ENCODE results near the gene REPS2.
"Not testable (repeated sequence)": the region's sequence is repeated elsewhere in the genome, so short reads cannot be mapped to it uniquely, and the experiment has no call there.

REPS2 gene

GRCh38 chrX:16930392-16930791 is 16.1 kb upstream of the REPS2 start:
- Histone ChIP-seq H3K4me1 (ENCODE audit: insufficient read depth, low read length) (peaks cover 14% of the 10 kb centered on the region), H3K27ac (ENCODE audit: low read depth, low read length) (no peak overlapping the region), H3K36me3 (ENCODE audit: insufficient read depth, low read length) (no peaks in the 10 kb centered on the region), H3K9ac (ENCODE audit: low read depth, low read length) (no peak overlapping the region), H3K4me3 (ENCODE audit: low read length) (no peak overlapping the region), H3K9me3 (ENCODE audit: insufficient read depth, low read depth, low read length) (no peaks in the 10 kb centered on the region), H3K27me3 (ENCODE audit: insufficient read depth, low read length) (no peaks in the 10 kb centered on the region)
- 38% methylated on average over 6 of the region's 6 CpGs for WGBS

DNA sequence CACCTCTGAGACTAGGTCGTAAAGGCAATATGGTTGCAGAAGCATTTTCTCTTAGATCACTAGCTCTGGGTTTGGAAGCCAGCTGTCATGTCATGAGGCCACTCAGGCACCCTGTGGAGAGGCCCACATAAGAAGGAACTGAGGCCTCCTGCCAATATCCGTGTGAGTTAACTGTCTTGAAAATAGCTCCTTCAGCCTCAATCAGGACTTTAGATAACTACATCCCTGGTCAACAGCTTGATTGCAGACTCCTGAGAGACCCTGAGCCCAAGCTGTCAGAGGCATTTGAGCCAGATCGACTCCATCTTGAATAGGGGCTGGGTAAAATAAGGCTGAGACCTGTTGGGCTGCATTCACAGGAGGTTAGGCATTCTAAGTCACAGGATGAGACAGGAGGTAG is 15.1 kb upstream of the REPS2 start:
- Histone ChIP-seq H3K9me3 (ENCODE audit: insufficient read depth, low read depth, low read length) (no peaks in the 10 kb centered on the region), H3K4me1 (ENCODE audit: insufficient read depth, low read length) (peaks cover 14% of the 10 kb centered on the region), H3K36me3 (ENCODE audit: insufficient read depth, low read length) (no peaks in the 10 kb centered on the region), H3K9ac (ENCODE audit: low read depth, low read length) (no peak overlapping the region), H3K4me3 (ENCODE audit: low read length) (no peak overlapping the region), H3K27ac (ENCODE audit: low read depth, low read length) (no peak overlapping the region), H3K27me3 (ENCODE audit: insufficient read depth, low read length) (no peaks in the 10 kb centered on the region)
- WGBS, result 25% methylated on average over 3 of the region's 3 CpGs

- Histone ChIP-seq H3K9ac (ENCODE audit: low read depth, low read length) (no peak overlapping the region), H3K27ac (ENCODE audit: low read depth, low read length) (no peak overlapping the region), H3K9me3 (ENCODE audit: insufficient read depth, low read depth, low read length) (no peaks in the 10 kb centered on the region), H3K36me3 (ENCODE audit: insufficient read depth, low read length) (no peaks in the 10 kb centered on the region), H3K4me3 (ENCODE audit: low read length) (no peak overlapping the region), H3K27me3 (ENCODE audit: insufficient read depth, low read length) (no peaks in the 10 kb centered on the region), H3K4me1 (ENCODE audit: insufficient read depth, low read length) (peaks cover 14% of the 10 kb centered on the region)
- WGBS, result 98% methylated on average over 2 of the region's 3 CpGs
These were observed 14.4 kb upstream of the REPS2 start for GRCh38 chrX:16931855-16932575.

DNA sequence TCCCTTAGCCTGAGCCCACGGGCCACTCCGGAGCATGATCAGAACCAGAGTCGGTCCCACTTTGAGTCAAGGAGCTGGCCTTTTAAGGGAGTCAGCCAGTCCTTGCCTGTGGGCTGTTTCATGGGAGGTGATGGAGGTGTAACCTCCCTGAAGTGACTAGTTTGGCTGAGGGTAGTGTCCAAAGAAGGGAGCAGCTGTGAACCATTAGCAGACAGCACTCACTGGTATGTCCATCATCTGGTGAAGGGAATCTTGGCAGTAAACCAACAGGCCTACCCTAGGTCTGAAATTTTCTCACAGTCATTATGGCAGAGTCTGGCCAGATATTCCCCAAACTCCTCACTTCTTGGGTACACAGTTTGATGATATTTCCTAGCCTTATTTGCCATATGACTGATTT is 12.3 kb upstream of the REPS2 start:
- no peaks in the 10 kb centered on the region for H3K9me3 ChIP-seq (ENCODE audit: insufficient read depth, low read depth, low read length)
- H3K4me1 ChIP-seq (ENCODE audit: insufficient read depth, low read length), result peaks cover 14% of the 10 kb centered on the region
- no peak overlapping the region for H3K9ac ChIP-seq (ENCODE audit: low read depth, low read length)
- WGBS, result 94% methylated on average over 3 of the region's 3 CpGs
- H3K36me3 ChIP-seq (ENCODE audit: insufficient read depth, low read length), result no peaks in the 10 kb centered on the region
- no peak overlapping the region for H3K27ac ChIP-seq (ENCODE audit: low read depth, low read length)
- no peak overlapping the region for H3K4me3 ChIP-seq (ENCODE audit: low read length)
- no peaks in the 10 kb centered on the region for H3K27me3 ChIP-seq (ENCODE audit: insufficient read depth, low read length)

GRCh38 chrX:16946971-16947562 is 609 bp downstream of the REPS2 start:
- Histone ChIP-seq H3K4me3 (ENCODE audit: low read length) (peak overlapping the region; percentile 62), H3K36me3 (ENCODE audit: insufficient read depth, low read length) (no peaks in the 10 kb centered on the region), H3K27ac (ENCODE audit: low read depth, low read length) (no peak overlapping the region), H3K9ac (ENCODE audit: low read depth, low read length) (no peak overlapping the region), H3K4me1 (ENCODE audit: insufficient read depth, low read length) (no peaks in the 10 kb centered on the region), H3K9me3 (ENCODE audit: insufficient read depth, low read depth, low read length) (no peaks in the 10 kb centered on the region), H3K27me3 (ENCODE audit: insufficient read depth, low read length) (peaks cover 28% of the 10 kb centered on the region)
- WGBS, result under 1% methylated on average over 41 of the region's 43 CpGs

DNA sequence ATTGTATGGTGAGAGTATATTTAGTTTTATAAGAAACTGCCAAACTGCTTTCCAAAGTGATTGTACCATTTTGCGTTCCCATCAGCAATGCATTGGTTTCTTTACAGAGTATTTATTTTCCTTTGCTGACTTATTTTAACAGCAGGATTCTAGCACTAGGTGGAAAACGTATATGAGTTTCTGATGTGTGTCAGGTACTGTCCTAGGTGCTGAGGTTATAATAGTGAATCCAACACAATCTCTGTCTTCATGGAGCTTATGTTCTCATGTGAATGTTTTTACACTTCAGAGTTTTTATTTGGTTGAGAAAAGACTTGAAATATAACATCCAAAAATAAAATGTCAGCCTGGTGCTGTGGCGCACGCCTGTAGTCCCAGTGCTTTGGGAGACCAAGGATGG is 4.0 kb downstream of the REPS2 start:
- 89% methylated on average over 4 of the region's 4 CpGs for WGBS

GRCh38 chrX:16953606-16954211 is 7.3 kb downstream of the REPS2 start:
- H3K9ac ChIP-seq (ENCODE audit: low read depth, low read length), result no peak overlapping the region
- no peaks in the 10 kb centered on the region for H3K9me3 ChIP-seq (ENCODE audit: insufficient read depth, low read depth, low read length)
- H3K27ac ChIP-seq (ENCODE audit: low read depth, low read length), result no peak overlapping the region
- 87% methylated on average over 3 of the region's 7 CpGs for WGBS
- peaks cover 4% of the 10 kb centered on the region for H3K27me3 ChIP-seq (ENCODE audit: insufficient read depth, low read length)
- H3K4me3 ChIP-seq (ENCODE audit: low read length), result no peak overlapping the region
- H3K4me1 ChIP-seq (ENCODE audit: insufficient read depth, low read length), result peaks cover 7% of the 10 kb centered on the region; the same call in 1 of the 2 replicates
- no peaks in the 10 kb centered on the region for H3K36me3 ChIP-seq (ENCODE audit: insufficient read depth, low read length)

More for the DNA sequence above, 4.0 kb downstream of the REPS2 start:
- no peaks in the 10 kb centered on the region for H3K4me1 ChIP-seq (ENCODE audit: insufficient read depth, low read length)
- no peaks in the 10 kb centered on the region for H3K36me3 ChIP-seq (ENCODE audit: insufficient read depth, low read length)
- no peak overlapping the region for H3K27ac ChIP-seq (ENCODE audit: low read depth, low read length)
- peaks cover 28% of the 10 kb centered on the region for H3K27me3 ChIP-seq (ENCODE audit: insufficient read depth, low read length)
- H3K4me3 ChIP-seq (ENCODE audit: low read length), result no peak overlapping the region
- H3K9ac ChIP-seq (ENCODE audit: low read depth, low read length), result no peak overlapping the region
- H3K9me3 ChIP-seq (ENCODE audit: insufficient read depth, low read depth, low read length), result no peaks in the 10 kb centered on the region

DNA sequence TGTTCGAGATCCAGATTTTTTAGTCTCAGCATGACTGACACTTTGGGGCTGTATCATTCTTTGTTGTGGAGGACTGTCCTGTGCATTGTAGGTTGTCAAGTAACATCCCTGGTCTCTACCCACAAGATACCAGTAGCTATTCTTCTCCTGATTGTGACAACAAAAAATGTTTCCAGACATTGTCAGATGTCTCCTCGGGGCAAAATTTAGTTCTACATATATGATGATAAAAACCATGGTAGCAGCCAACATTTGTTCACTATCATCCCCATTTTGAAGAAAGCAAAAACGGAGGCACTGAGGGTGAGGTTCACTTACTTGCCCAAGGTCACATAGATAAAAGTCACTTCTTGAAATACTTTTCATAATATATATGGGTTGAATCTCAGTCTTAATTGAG is 11.3 kb downstream of the REPS2 start:
- Histone ChIP-seq H3K4me1 (ENCODE audit: insufficient read depth, low read length) (peaks cover 8% of the 10 kb centered on the region; the same call in 1 of the 2 replicates), H3K36me3 (ENCODE audit: insufficient read depth, low read length) (no peaks in the 10 kb centered on the region), H3K4me3 (ENCODE audit: low read length) (no peak overlapping the region), H3K27ac (ENCODE audit: low read depth, low read length) (no peak overlapping the region), H3K9me3 (ENCODE audit: insufficient read depth, low read depth, low read length) (no peaks in the 10 kb centered on the region), H3K9ac (ENCODE audit: low read depth, low read length) (no peak overlapping the region), H3K27me3 (ENCODE audit: insufficient read depth, low read length) (no peaks in the 10 kb centered on the region)
- 75% methylated on average over 2 of the region's 3 CpGs for WGBS

GRCh38 chrX:16958356-16958755 is 11.9 kb downstream of the REPS2 start:
- H3K4me1 ChIP-seq (ENCODE audit: insufficient read depth, low read length), result peaks cover 8% of the 10 kb centered on the region; the same call in 1 of the 2 replicates
- WGBS, result 13% methylated on average over 1 of the region's 2 CpGs
- no peaks in the 10 kb centered on the region for H3K36me3 ChIP-seq (ENCODE audit: insufficient read depth, low read length)

DNA sequence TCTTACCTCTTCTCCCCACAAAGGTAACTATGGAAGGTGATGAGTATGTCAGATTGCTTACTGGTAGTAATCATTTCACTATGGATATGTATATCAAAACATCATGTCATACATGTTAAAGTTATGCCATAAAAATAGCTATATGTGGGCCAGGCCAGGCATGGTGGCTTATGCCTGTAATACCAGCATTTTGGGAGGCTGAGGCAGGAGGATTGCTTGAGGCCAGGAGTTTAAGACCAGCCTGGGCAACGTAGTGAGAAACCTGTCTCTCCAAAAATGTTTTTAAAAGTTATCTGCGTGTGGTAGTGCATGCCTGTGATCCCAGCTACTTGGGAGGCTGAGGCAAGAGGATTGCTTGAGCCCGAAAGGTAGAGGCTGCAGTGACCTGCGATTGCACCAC is 16.2 kb downstream of the REPS2 start:
- WGBS, result 91% methylated on average over 4 of the region's 4 CpGs
- not testable (repeated sequence) for H3K27me3 ChIP-seq (ENCODE audit: insufficient read depth, low read length); H3K9me3 ChIP-seq (ENCODE audit: insufficient read depth, low read depth, low read length); H3K36me3 ChIP-seq (ENCODE audit: insufficient read depth, low read length); H3K4me3 ChIP-seq (ENCODE audit: low read length); H3K27ac ChIP-seq (ENCODE audit: low read depth, low read length); H3K4me1 ChIP-seq (ENCODE audit: insufficient read depth, low read length); H3K9ac ChIP-seq (ENCODE audit: low read depth, low read length)

More at GRCh38 chrX:16958356-16958755, 11.9 kb downstream of the REPS2 start:
- Histone ChIP-seq H3K9me3 (ENCODE audit: insufficient read depth, low read depth, low read length) (no peaks in the 10 kb centered on the region), H3K27me3 (ENCODE audit: insufficient read depth, low read length) (no peaks in the 10 kb centered on the region), H3K9ac (ENCODE audit: low read depth, low read length) (no peak overlapping the region), H3K27ac (ENCODE audit: low read depth, low read length) (no peak overlapping the region), H3K4me3 (ENCODE audit: low read length) (no peak overlapping the region)

- H3K9me3 ChIP-seq (ENCODE audit: insufficient read depth, low read depth, low read length), result no peaks in the 10 kb centered on the region
- H3K36me3 ChIP-seq (ENCODE audit: insufficient read depth, low read length), result no peaks in the 10 kb centered on the region
- H3K27ac ChIP-seq (ENCODE audit: low read depth, low read length), result no peak overlapping the region
- H3K4me3 ChIP-seq (ENCODE audit: low read length), result no peak overlapping the region
- peaks cover 6% of the 10 kb centered on the region; the same call in 1 of the 2 replicates for H3K4me1 ChIP-seq (ENCODE audit: insufficient read depth, low read length)
- H3K9ac ChIP-seq (ENCODE audit: low read depth, low read length), result no peak overlapping the region
- H3K27me3 ChIP-seq (ENCODE audit: insufficient read depth, low read length), result no peaks in the 10 kb centered on the region
- 100% methylated on average over 1 of the region's 1 CpG for WGBS
These were observed 16.8 kb downstream of the REPS2 start for GRCh38 chrX:16963216-16963615.

Data from HUES64 (cell line).